Neuronal stem cell (in vitro differentiated cells): ENCODE data around the gene C17orf50.

Source experiments
- DNase-seq: peaks from one replicate; pipeline ENCODE4 v3.0.0-alpha.2; 2013; ENCODE audit warnings: low spot score
- H2AFZ ChIP-seq: one replicate; pipeline ENCODE4 v1.6.1; 2013; ENCODE audit warnings: mild to moderate bottlenecking, low read length, inconsistent platforms
- H2AK5ac ChIP-seq: 2 replicates; pipeline ENCODE4 v1.6.1; 2013; ENCODE audit warnings: low read depth, mild to moderate bottlenecking, inconsistent platforms, low read length, moderate library complexity, mixed read lengths
- H2BK120ac ChIP-seq: 2 replicates; pipeline ENCODE4 v1.6.1; 2013; ENCODE audit warnings: low read depth, mild to moderate bottlenecking, inconsistent platforms, low read length, moderate library complexity, mixed read lengths
- H2BK12ac ChIP-seq: one replicate; pipeline ENCODE4 v1.6.1; 2013; ENCODE audit warnings: low read length, inconsistent platforms
- H2BK15ac ChIP-seq: 2 replicates; pipeline ENCODE4 v1.6.1; 2013; ENCODE audit warnings: mild to moderate bottlenecking, low read length, inconsistent platforms, mixed read lengths
- H2BK5ac ChIP-seq: one replicate; pipeline ENCODE4 v1.6.1; 2013; ENCODE audit warnings: inconsistent platforms, mild to moderate bottlenecking, low read length, moderate library complexity
- H3K14ac ChIP-seq: one replicate; pipeline ENCODE4 v1.6.1; 2013; ENCODE audit warnings: low read length, inconsistent platforms
- H3K18ac ChIP-seq: 2 replicates; pipeline ENCODE4 v1.6.1; 2013; ENCODE audit warnings: low read length, inconsistent platforms
- H3K23ac ChIP-seq: 2 replicates; pipeline ENCODE4 v1.6.1; 2013; ENCODE audit warnings: low read depth, mild to moderate bottlenecking, mixed read lengths, low read length, inconsistent platforms; ENCODE audit not compliant: poor library complexity
- H3K27ac ChIP-seq: replicated peaks from 3 replicates; pipeline ENCODE4 v1.5.1; 2013; ENCODE audit warnings: low read length, inconsistent platforms
- H3K27me3 ChIP-seq, 3 experiments: 2 replicates each; pipeline ENCODE4 v1.6.1; 2013; ENCODE audit warnings: low read length in 3 of 3, mild to moderate bottlenecking in 2 of 3, inconsistent platforms in 1 of 3, low read depth in 1 of 3, mixed read lengths in 1 of 3, moderate library complexity in 1 of 3; ENCODE audit not compliant: control insufficient read depth in 3 of 3, insufficient read depth in 3 of 3
- H3K36me3 ChIP-seq, 2 donors: replicated peaks in 1 of 2; 2 replicates each; pipeline ENCODE4 v1.6.1; 2013; ENCODE audit warnings: low read length in 2 of 2; ENCODE audit not compliant: control insufficient read depth in 2 of 2, insufficient read depth in 2 of 2
- H3K4ac ChIP-seq: 2 replicates; pipeline ENCODE4 v1.6.1; 2013; ENCODE audit warnings: inconsistent platforms, mild to moderate bottlenecking, low read length, moderate library complexity
- H3K4me1 ChIP-seq, 2 donors: 1 replicate in 1 of 2; 2 replicates in 1 of 2; pipeline ENCODE4 v1.6.1; 2013; ENCODE audit warnings: low read length in 2 of 2, low read depth in 1 of 2; ENCODE audit not compliant: control insufficient read depth in 2 of 2, insufficient read depth in 1 of 2
- H3K4me2 ChIP-seq: one replicate; pipeline ENCODE4 v1.6.1; 2013; ENCODE audit warnings: mild to moderate bottlenecking, low read length, inconsistent platforms; ENCODE audit not compliant: insufficient read depth, poor library complexity, severe bottlenecking
- H3K4me3 ChIP-seq, 2 donors: 2 replicates each; pipeline ENCODE4 v1.5.1; 2013; ENCODE audit warnings: low read length in 2 of 2, mild to moderate bottlenecking in 2 of 2, inconsistent platforms in 1 of 2, moderate library complexity in 1 of 2
- H3K79me1 ChIP-seq: one replicate; pipeline ENCODE4 v1.6.1; 2013; ENCODE audit warnings: low read depth, mild to moderate bottlenecking, inconsistent platforms, low read length, moderate library complexity
- H3K9ac ChIP-seq: one replicate; pipeline ENCODE4 v1.6.1; 2013; ENCODE audit warnings: mild to moderate bottlenecking, low read depth, low read length, inconsistent platforms; ENCODE audit not compliant: poor library complexity
- H3K9me3 ChIP-seq, 2 donors: replicated peaks in 1 of 2; 2 replicates each; pipeline versions ENCODE3 to v1.6.1; 2013; ENCODE audit warnings: low read length in 2 of 2, mild to moderate bottlenecking in 2 of 2, inconsistent platforms in 1 of 2, low read depth in 1 of 2, mixed read lengths in 1 of 2, moderate library complexity in 1 of 2; ENCODE audit not compliant: control insufficient read depth in 2 of 2, insufficient read depth in 1 of 2
- H4K8ac ChIP-seq: one replicate; pipeline ENCODE4 v1.6.1; 2013; ENCODE audit warnings: low read depth, mild to moderate bottlenecking, inconsistent platforms, low read length, moderate library complexity
- H4K91ac ChIP-seq: one replicate; pipeline ENCODE4 v1.6.1; 2013; ENCODE audit warnings: low read length, low read depth, mild to moderate bottlenecking, inconsistent platforms; ENCODE audit not compliant: poor library complexity
- WGBS, 2 donors: extraction: QIAGEN DNeasy Blood & Tissue Kit; methylation state at CpG; one replicate each; pipeline ENCODE4 v1.1.7; 2013; ENCODE audit warnings: missing lambda C conversion rate in 2 of 2, mixed read lengths in 1 of 2; ENCODE audit not compliant: insufficient read length in 2 of 2, insufficient replicate concordance in 1 of 2; ENCODE audit errors: extremely low coverage in 2 of 2; 5-methylcytosine and 5-hydroxymethylcytosine counted together

C17orf50 gene

DNA sequence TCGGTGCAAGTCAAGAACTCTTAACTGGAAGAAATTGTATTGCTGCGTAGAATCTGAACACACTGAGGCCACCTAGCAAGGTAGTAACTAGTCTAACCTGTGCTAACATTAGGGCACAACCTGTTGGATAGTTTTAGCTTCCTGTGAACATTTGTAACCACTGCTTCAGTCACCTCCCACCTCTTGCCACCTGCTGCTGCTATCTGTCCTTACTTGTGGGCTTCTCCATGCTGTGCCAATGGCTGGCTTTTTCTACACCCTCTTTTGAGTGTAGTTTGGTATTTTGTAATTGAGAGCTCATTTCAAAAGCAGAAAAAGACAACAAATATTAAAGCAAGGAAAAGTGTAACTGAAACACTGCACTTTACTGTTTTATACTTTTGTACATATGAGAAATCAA is 37.0 kb upstream of the C17orf50 start:
- Histone ChIP-seq H3K4me2 (no peak overlapping the region), H3K4me1 (no peaks in the 10 kb centered on the region), H3K27ac (no peak overlapping the region), H2BK5ac (no peak overlapping the region), H3K79me1 (no peaks in the 10 kb centered on the region), H2BK15ac (no peak overlapping the region), H3K18ac (no peak overlapping the region), H2BK120ac (no peak overlapping the region), H4K91ac (no peak overlapping the region), H3K27me3 (no peaks in the 10 kb centered on the region), H3K4ac (no peak overlapping the region), H2AFZ (no peak overlapping the region), H3K4me3 (no peak overlapping the region), H3K14ac (no peak overlapping the region), H3K9me3 (no peaks in the 10 kb centered on the region), H2BK12ac (no peak overlapping the region), H3K23ac (no peak overlapping the region), H4K8ac (no peak overlapping the region), H3K9ac (no peak overlapping the region), H3K36me3 (peaks cover 12 to 77% of the 10 kb centered on the region in 2 donors), H2AK5ac (no peak overlapping the region)
- DNase-seq: no peak
- no CpG with 5 or more reads among the region's 2 CpGs for whole genome bisulfite sequencing, 2 donors

DNA sequence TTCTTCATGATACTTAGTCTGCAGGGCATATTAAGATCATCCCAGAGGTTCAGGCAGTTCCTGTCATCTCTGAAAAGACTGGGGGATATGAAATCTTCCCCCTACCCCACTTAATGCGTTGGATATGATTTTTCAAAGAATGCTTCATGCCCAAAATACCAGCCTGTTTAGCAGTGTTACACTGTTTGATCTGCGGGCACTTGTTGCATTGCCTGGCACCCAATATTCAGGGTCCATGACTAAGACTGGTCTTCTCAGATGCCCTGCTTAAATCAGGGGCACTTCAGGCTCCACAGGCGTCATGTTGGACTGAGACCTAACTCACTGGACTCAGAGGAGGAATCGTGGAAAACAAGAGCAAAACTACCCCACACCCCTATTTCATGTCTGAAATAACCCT is 35.6 kb upstream of the C17orf50 start:
- no peak overlapping the region for H2BK5ac ChIP-seq
- H3K4me3 ChIP-seq: no peak overlapping the region
- H3K36me3 ChIP-seq: peaks cover 9 to 64% of the 10 kb centered on the region in 2 donors
- no peak overlapping the region for H3K27ac ChIP-seq
- H3K4ac ChIP-seq: no peak overlapping the region
- H4K91ac ChIP-seq: no peak overlapping the region
- H2BK15ac ChIP-seq: no peak overlapping the region
- H2AK5ac ChIP-seq: no peak overlapping the region
- peaks cover 0 to 8% of the 10 kb centered on the region in 2 donors for H3K4me1 ChIP-seq
- no peaks in the 10 kb centered on the region for H3K27me3 ChIP-seq
- H2BK120ac ChIP-seq: no peak overlapping the region
- H3K9ac ChIP-seq: no peak overlapping the region
- no peak for DNase-seq
- H2BK12ac ChIP-seq: no peak overlapping the region
- H4K8ac ChIP-seq: no peak overlapping the region
- H3K23ac ChIP-seq: no peak overlapping the region
- no CpG with 5 or more reads among the region's 4 CpGs for WGBS, 2 donors
- H3K79me1 ChIP-seq: no peaks in the 10 kb centered on the region
- H3K18ac ChIP-seq: no peak overlapping the region
- H3K4me2 ChIP-seq: no peak overlapping the region
- H3K9me3 ChIP-seq: no peaks in the 10 kb centered on the region
- H3K14ac ChIP-seq: no peak overlapping the region
- no peak overlapping the region for H2AFZ ChIP-seq

DNA sequence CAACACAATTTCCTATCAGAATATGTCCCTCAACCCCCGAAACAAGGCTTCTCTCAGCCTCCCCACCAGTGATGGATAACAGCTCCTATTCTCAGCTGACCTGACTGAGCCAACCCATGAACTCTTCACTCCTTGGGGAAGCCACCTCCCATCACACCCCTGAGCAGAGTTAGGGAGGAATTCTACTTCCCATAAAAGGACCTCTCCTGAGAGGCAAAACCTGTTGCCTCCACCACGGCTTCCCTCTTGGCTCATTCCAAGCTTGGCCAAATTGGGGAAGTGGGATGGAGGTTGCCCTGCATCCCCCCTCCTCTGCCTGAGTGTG is 34.9 kb upstream of the C17orf50 start:
- no peak overlapping the region for H2AK5ac ChIP-seq
- H2BK15ac ChIP-seq: no peak overlapping the region
- H2BK12ac ChIP-seq: no peak overlapping the region
- H3K4me3 ChIP-seq: no peak overlapping the region
- H3K4me2 ChIP-seq: no peak overlapping the region
- H3K23ac ChIP-seq: no peak overlapping the region
- no peak overlapping the region for H2BK120ac ChIP-seq
- no CpG with 5 or more reads among the region's 2 CpGs for WGBS, 2 donors
- no peak for DNase-seq
- H3K9ac ChIP-seq: no peak overlapping the region
- H3K14ac ChIP-seq: no peak overlapping the region
- H4K8ac ChIP-seq: no peak overlapping the region
- no peaks in the 10 kb centered on the region for H3K79me1 ChIP-seq
- no peak overlapping the region for H3K27ac ChIP-seq
- no peaks in the 10 kb centered on the region for H3K9me3 ChIP-seq
- no peaks in the 10 kb centered on the region for H3K27me3 ChIP-seq
- H3K18ac ChIP-seq: no peak overlapping the region
- no peak overlapping the region for H3K4ac ChIP-seq
- H3K36me3 ChIP-seq: peaks cover 9 to 61% of the 10 kb centered on the region in 2 donors
- no peak overlapping the region for H2BK5ac ChIP-seq
- peaks cover 0 to 11% of the 10 kb centered on the region in 2 donors for H3K4me1 ChIP-seq
- no peak overlapping the region for H2AFZ ChIP-seq
- H4K91ac ChIP-seq: no peak overlapping the region

DNA sequence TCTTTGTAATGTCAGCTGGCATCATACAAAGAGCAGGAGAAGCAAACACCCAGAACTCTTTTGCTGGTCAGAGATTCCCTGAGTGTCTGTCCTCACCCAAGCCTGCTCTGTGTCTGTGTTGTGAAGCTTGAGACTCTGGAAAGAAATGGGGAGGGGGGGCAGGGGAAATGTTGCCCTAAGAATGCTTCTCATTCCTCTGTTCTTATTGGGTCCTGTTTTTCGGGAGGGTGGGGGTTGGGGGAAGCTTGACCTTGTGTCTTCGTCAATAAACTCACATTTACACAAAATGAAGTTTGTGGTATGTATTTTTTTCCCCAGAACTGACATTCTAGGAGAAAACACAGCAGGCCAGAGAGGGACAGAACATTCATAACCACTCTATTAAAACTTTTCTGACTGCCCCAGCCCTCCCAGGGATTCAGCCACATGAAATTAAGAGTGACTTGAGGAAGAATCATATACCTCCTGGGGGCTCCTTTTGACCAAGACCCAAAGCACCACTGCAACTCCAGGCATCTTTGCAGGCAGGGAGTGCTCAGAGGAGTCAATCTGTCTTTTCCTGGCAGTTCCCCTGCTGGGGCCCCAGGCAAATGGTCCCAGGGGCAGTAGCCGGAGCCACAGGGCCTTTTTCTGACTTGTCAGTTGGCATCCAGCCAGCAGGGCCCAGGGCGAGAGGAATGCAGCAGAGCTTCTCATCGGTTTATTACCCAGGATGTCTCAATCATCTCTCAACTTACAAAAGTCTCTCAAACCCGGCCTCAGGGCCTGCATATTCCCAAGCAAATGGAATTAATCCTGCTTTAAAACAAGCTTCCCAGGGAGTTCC is 34.3 kb upstream of the C17orf50 start:
- Histone ChIP-seq H3K18ac (no peak overlapping the region), H3K9ac (no peak overlapping the region), H4K8ac (no peak overlapping the region), H2BK12ac (no peak overlapping the region), H3K4me2 (no peak overlapping the region), H2AK5ac (no peak overlapping the region), H3K23ac (no peak overlapping the region), H3K27me3 (no peaks in the 10 kb centered on the region), H3K4me1 (peaks cover 5 to 14% of the 10 kb centered on the region in 2 donors), H3K4ac (no peak overlapping the region), H3K9me3 (no peaks in the 10 kb centered on the region), H3K79me1 (no peaks in the 10 kb centered on the region), H2AFZ (no peak overlapping the region), H2BK120ac (no peak overlapping the region), H2BK15ac (no peak overlapping the region), H3K36me3 (peaks cover 9 to 55% of the 10 kb centered on the region in 2 donors), H3K4me3 (no peak overlapping the region), H4K91ac (no peak overlapping the region), H2BK5ac (no peak overlapping the region), H3K14ac (no peak overlapping the region), H3K27ac (no peak overlapping the region)
- no peak for DNase-seq
- no CpG with 5 or more reads among the region's 6 CpGs for WGBS, 2 donors
